ENCODE measurements around the gene PIP5K1A.

DNA sequence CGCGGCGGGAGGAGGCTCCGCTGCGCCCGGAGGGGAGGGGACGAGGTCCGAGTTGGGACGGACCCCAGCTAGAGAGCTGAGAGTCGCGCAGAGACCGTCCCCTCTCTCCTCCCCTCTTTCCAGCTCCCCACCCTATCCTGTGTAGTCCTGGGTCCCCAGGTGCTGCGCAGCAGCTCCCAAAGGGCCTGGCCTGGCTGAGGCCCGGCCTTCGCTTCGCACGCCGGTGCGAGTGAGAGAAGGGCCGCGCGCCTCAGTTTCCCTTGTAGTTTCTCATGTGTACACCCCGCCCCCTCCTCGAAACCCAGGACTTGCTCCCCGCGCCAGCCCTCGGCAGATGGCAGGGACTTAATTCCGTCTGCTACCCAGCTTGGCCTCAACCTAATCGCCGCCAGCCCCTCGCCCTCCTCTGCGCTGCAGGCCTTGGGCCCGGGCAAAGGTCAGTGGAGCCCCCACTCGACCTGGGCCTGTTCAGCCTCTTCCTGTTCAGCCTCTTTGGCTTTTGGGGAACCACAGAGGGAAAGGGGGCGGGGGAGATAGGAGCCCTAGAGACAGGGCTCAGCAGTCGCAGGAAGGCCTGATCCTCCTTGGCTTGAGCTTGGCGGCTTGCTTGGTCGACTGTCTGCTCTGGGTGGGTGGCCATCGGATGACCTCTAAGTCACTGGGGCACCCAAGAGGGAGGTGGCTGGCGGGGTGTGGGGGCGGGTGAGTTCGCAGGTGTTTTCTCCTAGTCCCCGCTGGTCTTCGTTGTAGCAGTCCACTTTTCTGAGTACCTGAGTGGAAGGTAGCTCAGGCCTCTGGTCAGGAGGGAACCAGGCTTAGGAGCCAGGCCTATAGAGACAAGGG, 84.8 kb downstream of the PIP5K1A start:
- TF ChIP-seq FOXK2 (IDR thresholded peaks at IDR 0.05), result no peak
- TF ChIP-seq ELF4 (IDR thresholded peaks at IDR 0.05), result no peak
- no peak for TF ChIP-seq BHLHE40 (IDR thresholded peaks at IDR 0.05; ENCODE audit: borderline replicate concordance)
- no peak for TF ChIP-seq FOXM1 (IDR thresholded peaks at IDR 0.05; ENCODE audit: borderline replicate concordance)
- no peak for TF ChIP-seq SUZ12 (IDR thresholded peaks at IDR 0.05)
- TF ChIP-seq ARNT (IDR thresholded peaks at IDR 0.05), result no peak
- TF ChIP-seq, protein P1, sequence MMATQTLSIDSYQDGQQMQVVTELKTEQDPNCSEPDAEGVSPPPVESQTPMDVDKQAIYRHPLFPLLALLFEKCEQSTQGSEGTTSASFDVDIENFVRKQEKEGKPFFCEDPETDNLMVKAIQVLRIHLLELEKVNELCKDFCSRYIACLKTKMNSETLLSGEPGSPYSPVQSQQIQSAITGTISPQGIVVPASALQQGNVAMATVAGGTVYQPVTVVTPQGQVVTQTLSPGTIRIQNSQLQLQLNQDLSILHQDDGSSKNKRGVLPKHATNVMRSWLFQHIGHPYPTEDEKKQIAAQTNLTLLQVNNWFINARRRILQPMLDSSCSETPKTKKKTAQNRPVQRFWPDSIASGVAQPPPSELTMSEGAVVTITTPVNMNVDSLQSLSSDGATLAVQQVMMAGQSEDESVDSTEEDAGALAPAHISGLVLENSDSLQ (IDR thresholded peaks at IDR 0.05), result no peak
- TF ChIP-seq CTBP1 (IDR thresholded peaks at IDR 0.05; ENCODE audit: borderline replicate concordance), result no peak
- no peak for TF ChIP-seq SP1 (IDR thresholded peaks at IDR 0.05)
- TF ChIP-seq HDGF (IDR thresholded peaks at IDR 0.05; ENCODE audit: borderline replicate concordance), result no peak

All from HEK293T (cell line).